Smooth muscle cell of the brain vasculature (primary cell): Measurements from ENCODE around the gene TP53AIP1.

Experiments used
- DNase-seq: peaks from one replicate; pipeline ENCODE4 v3.0.0-alpha.2; 2012; ENCODE audit warnings: low read depth, low spot score

The TP53AIP1 gene, protein sequence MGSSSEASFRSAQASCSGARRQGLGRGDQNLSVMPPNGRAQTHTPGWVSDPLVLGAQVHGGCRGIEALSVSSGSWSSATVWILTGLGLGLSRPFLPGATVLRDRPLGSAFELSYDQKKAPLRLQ

DNA sequence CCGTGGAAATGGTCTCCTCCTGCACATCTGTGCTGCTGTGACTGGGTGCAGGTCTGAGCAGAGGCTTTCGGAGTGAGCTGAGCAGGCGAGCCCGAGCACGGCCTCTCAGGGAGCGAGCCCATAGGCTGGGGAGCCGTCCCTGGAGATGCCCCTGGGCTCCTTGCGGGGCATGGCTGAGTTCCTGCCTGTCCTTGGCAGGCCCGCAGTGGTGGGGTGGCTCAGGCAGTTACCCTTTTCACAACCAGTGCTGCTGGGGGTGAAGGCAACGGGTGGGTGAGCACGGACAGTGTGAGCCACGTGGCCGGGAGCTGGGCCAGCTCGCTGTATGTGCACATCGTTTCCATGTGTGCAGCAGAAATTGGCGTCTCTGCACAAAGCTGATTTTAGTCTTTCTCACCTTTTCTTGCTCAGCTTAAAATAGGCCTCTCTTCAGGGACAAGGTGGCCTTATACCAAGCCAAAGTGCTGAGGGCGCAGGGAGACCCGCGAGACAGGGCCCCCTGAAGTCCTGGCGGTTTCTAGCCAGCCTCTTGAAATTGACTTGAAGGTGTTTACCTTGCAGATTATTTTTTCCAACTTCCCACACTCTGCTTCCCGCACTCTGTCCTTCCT, at the start of gene TP53AIP1:
TSS of gene TP53AIP1 (minus strand) at position 55 of the 611 bp plus-strand sequence. CDS start 5,053 bp downstream, outside the sequence.
- DNase-seq: no peak

DNA sequence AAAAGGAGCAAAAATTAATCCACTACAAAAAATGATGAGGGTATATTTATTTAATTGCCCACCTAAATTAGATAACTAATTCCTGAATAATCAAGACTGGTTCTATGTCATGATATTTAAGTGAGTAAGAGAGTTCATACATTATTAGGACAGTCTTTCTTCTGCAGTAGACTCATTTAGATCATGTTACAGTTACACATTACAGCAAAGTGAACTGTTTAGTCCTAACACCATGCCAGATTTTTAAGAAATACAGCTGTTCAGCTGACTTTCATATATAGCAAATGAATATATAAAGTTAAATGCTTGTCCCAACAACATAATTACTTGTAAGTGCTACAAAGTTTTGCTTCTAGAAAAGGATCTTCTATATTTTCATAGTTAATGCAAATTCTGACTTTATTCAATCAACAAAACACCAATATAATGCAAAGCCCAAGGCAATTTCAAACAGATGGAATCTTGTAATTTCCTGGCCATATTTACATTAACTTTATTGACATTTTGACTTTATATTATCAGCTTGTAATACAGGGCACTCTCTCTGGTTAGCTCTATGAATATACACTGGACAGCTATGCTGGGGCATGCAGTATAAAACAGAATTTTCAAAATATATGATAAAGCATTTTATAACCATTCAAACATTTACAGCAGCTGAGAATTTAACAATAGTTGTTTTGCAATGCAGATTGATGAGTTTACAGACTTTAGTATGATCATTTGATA, 45.7 kb upstream of the TP53AIP1 start:
- DNase-seq: no peak

DNA sequence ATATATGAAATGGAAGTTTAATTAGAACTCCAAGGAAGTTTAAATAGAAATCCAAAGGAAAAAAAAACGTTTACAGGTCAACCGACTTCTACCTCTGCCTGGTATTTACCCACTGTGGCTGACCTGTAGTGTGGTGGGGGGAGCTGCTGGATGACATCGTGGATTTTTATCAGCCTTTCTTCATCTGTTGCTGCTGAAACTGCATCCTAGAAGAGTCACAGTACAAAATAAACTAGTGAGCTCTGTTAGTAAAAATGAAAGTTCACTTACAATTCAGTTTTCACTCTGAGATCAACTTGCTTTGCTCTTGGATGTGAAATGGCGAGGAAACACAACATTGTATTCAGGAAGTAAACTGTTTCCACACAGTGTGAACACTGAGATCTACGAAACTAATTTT, 43.2 kb upstream of the TP53AIP1 start:
- no peak for DNase-seq

DNA sequence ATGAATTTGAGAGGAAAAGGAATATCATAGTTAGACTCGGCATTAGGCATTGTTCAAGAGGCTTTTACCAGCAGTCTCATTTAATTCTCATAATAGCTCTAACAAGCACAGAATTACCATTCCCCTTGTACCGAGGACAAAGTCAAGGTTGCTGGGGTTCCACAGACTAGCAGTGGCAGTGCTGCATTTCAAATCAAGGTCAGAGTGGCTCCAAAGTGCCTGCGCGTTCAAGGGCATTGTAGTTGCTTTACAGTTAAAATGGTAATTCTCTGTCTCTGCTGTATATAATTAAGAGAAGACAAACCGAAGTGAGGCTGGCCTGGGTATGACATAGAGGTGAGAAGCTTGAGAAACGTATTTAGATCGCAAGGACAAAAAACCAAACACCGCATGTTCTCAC, 40.4 kb upstream of the TP53AIP1 start:
- DNase-seq: no peak

DNA sequence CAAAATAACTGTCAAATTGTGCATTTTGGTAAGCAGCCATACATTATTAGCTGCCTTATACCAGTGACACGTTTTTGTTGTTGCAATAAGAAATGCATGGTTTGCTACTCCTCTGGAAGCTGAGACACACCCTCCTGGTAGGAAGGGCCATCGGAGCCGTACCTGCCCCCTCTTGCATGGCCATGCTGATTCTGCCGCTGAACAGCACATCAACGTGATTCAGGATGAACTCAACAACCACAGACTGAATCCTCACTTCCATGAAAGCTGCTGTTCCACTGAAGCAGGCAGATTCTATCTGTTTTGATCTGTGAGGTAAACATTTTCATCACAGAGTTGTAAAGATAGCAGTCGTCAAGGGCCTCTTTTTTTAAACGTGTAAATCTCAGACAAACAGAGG, 38.6 kb upstream of the TP53AIP1 start:
- no peak for DNase-seq

DNA sequence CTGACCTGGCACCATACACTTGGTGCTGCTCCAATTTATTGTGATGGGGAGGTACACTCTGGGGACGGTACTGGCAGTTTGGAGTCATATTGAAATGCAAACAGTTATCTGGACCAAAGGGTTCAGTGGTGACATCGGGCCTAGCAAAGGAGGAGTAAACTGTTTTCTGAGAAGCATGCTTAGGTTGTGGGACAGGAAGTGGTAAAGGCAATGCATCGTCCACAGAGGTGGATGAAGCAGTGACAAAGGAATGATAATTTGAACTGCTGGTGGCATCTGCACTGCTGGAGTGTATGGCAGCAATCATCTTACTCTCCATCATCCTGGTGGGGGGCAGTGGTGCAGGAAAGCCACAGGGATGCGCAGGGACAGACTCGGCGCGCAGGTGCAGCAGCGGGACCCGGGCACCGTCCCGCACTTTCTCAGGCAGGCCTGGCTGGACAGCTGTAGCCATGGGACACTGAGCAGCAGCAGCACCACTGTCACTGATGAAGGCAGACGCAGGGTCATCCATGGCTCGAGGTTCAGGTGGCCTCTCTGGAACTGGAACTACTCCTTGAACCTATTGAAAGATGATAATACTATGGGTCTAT, 28.0 kb upstream of the TP53AIP1 start:
- no peak for DNase-seq

DNA sequence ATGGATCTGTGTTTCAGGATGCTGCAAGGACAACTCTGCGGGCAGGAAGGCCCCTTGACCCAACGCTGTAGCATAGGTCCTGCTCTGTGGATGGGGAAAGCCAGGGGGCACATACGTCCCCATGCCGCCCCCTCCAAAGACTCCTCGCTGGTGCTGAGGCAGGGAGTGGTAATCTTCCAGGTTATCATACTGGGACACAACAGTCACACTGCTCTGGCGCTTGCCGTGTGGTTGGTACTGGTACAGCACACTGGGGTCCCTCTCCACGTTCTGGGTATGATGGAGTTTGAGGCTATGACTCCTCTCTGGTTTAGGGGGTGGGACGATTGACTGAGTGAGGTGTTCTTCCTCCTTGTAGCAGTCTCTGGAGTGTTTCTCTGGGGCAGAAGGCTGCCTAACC, 26.2 kb upstream of the TP53AIP1 start:
- no peak for DNase-seq

DNA sequence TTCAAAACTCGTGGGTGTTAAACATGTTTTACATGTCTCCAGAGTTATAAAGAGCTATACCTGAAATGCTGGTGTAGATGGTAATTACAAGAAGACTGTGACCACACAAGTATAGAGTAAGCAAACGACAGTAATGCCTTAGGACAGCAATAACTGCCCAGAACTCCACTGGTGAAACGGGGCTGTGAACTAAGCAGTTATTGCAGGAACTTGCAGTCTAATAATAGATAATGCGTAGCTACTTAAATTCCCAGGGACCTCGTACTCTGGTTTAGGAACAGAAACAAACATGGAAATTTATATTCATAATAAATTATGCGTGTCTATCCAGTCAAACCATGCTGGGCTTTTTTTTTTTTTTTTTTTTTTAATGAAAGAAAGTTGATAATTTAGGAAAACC, 24.9 kb upstream of the TP53AIP1 start:
- no peak for DNase-seq

DNA sequence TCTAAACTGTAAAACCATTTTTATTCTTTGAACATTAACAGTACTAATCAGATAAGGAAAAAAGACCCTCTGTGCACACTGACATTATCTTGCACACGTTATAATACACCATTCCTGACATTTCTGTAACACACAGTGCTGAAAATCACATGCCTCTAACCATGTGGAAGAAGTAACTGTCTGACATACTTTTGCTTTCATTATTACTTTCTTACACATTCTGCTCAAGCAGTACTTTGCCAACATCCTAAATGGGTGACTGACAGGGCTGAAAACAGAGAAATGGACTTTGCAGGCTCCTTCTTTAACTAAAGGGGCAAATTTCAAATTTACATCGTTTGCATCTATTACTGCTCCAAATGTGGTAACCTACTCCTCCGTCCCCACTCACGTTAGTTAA, 22.8 kb upstream of the TP53AIP1 start:
- DNase-seq: no peak

DNA sequence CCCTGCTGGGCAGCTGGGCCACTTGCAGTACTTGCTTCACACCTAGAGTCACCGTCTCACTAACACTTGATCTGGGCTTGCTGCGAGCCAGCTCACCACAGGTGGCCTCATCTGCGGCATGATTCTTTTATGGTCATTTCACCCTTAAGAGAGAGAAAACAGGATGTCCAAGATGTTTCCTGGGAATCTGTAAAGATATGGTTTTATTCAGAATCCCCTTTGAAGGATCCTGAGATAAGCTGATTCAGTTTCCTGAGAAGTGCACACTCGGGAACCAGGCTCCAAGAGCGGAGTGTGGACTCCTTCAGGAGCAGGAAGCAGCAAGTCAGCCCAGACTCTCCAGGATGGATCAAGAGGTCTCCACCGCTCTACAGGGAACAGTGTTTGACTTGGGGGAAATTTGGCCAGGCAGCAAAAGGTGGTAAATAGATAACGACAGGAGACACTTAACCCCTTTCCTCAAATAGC, 21.8 kb upstream of the TP53AIP1 start:
- DNase-seq: no peak

DNA sequence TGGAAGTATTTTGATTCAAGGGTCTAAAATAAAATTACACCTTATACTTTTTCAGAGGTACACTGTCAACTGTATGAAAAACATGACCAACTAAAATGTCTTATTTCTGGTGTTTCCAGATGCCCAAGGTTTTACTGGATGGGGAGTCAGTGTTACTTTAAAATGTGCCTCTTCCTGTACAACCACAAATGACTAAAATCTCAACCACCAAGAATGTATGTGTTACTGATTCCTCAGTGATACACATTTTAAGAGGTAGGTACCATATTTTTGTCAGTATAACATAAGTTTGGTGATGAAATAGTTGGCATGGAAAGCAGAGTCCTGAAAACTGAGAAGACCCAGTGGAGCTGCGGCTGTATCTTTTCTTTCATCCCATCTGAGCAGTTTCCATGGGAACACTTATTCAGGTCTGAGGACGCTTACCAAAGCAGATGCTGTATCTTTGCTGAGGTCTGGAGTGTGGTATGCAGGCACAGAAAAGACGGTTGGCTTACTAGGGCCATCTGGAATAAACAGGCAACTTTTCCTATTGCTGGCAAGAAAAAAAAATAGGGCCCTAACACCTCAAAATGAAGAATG, 21.2 kb upstream of the TP53AIP1 start:
- DNase-seq: no peak

DNA sequence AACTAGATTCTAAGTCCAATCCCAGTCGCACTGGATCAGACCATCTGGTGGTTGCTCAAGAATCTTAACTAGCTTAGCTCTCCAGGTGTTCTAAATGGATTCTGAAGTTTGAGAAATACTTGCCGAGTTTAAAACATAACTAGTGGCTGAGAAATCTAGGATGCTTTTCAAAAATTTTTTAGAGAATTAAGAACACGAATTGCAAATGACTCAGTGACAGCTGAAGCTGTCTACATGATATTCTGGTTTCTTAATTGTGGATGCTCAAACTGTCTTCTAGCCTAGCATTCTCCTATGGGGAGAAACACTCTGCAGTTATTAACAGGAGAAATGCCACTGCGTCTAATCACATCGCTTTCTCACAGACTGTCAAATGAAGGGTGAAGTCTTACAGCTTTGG, 20.2 kb upstream of the TP53AIP1 start:
- no peak for DNase-seq

DNA sequence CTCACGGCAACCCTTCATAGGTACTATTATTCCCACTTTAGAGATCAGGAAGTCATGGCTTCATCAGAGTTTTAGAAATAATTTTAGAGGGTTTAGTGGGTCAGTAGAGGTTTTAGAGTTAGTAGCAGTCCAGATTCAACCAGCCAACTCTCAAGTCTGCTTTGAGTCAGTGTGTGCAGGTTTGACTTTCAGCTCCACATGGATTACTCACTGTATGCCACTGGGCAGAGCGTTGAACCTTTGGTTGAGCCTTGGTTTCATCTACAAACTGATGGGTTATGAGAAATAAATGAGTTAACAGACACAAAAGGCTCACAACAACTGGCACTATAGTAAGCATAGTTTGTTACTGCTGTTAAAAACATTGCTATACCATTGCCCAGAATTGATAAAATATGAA, 19.0 kb upstream of the TP53AIP1 start:
- DNase-seq: no peak

DNA sequence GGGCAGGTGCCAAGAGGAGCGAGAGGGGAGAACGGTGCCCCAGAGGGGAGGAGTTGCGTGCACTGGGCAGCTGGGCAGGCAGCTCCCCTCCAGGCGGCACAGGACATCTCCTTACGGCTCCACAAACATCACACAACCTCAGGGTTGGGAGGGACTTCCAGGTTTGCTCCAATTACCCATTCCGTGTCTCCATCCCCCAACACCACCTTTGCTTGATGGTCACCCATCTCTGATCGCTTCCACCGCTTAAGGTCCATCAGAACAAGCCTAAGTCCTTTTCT, 14.5 kb upstream of the TP53AIP1 start:
- no peak for DNase-seq

DNA sequence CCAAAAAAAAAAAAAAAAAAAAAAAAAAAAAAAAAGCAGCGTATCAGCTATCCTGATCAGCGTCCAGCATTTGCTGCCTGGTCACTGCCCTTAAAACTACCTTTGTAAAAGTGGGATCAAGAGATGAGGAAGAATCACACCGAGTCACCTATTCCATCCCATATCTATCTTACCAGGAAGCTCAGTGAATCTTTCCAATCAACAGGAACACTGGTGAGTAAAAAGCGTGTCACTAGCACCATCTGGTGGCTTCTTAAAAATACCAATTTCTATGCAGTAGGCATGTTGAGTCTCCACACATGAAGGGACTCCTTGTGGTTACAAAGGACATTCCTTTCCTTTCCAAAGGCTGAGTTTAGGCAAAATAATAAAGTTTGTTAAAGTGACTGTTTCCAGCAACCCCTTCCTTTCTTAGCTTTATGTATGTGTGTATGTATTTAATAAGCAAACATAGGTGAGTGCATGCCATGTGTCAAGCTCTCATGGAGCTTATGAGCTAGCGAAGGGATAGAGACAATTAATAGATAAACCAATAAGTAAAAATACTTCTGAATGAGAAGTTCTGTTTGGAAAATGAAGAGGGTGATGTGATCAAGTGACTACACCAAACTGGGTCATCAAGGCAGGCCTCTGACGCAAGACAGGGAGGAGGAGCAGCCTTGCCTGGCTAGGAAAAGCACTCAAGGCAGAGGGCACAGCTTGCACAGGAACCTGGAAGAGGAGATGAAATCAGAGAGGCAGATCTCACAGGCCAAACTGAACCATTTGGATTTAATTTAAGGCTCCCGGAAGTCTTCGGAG, 13.9 kb upstream of the TP53AIP1 start:
- peak; percentile 43 for DNase-seq

DNA sequence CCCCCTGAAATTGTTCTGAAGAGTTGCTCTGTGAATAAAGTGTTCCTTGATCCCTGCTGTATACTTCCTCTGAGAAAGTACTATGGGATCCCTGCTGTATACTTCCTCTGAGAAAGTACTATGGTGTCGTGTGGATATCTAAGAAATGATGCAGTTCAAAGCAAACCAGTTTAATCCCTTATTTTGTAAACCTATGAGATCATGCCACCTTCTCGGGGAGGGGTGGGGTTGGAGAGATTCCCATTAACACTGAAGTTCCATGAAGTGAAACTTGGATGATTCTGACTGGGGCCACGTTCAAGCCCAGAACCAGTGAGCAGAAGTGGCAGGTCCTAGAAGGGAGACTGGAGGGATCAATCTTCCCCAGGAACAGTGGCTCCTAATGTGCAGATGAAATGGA, 13.0 kb upstream of the TP53AIP1 start:
- no peak for DNase-seq

DNA sequence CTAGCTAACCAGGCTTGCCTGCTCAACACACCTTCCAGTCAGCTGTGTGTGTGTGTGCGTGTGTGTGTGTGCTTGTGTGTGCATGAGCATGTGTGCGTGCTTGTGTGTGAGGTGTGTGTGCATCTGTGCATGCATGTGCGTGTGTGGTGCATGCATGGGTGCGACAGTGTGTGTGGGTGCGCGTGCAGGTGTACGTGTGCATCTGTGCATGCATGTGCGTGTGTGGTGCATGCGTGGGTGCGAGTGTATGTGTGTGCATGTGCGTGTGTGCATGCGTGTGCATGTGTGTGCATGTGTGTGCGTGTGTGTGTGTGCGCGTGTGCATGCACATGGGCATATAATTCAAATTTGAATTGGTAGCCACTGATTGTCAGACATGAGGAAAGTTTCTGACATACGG, 10.5 kb upstream of the TP53AIP1 start:
- DNase-seq: no peak

DNA sequence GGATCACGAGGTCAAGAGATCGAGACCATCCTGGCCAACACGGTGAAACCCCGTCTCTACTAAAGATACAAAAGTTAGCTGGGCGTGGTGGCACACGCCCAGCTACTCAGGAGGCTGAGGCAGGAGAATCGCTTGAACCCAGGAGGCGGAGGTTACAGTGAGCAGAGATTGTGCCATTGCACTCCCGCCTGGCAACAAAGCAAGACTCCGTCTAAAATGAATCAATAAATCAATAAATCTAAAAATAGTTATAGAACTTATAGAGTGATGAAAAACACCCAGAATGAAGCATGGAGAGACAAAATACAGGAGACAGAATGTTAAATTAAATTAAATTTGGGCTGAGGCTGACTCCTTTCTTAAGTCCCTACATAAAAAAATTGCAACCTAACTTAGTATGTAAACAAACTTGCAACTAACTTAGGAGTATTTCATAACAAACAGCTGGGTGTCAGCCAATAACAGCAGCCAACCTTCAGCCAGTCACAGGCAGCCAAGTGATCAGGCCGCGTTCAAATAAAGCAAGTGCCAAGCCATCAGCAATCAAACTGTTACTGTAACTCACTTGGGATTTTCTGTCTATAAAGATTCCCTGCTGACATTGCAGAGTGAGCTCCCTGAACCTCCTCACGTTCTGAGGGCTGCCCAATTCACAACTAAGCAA, 7.3 kb upstream of the TP53AIP1 start:
- DNase-seq: no peak

DNA sequence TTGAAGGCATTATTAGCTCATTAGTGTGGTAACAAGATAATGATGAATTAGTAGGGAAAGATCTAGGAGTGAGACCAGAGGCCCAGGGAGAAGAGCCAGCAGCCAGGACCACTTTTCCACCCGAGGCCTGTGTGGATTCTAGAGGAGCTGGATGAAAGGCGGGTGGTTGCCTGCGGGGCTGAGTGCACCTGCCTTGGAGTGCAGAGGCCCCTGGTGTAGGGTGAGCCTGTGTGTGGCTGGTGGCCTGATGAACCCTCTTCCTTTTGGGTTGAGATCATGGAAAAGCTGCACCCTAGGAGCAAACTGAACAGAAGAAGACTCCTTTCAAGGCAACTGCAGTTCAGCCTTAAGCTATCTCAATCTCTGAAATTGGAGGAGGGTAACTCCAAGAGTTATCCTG, 5.9 kb upstream of the TP53AIP1 start:
- no peak for DNase-seq

DNA sequence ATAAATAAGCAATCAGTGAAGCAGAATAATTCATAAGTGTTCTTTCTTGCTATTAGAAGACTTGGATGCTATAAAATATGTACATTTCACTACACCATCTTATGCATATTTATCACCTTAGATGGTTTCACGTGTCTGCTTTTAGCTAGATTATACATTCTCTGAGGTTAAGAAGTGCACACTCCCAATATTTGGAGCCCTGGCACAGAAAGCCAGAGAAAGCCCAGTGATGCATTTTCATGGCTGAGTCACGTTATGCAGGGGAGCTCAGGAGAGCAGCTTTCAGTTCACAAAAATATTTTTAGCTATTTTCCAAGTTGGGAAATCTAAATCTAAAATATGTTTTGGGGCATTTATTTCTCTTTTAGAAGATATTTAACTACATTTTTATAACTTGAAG, 5.1 kb upstream of the TP53AIP1 start:
- DNase-seq: no peak

DNA sequence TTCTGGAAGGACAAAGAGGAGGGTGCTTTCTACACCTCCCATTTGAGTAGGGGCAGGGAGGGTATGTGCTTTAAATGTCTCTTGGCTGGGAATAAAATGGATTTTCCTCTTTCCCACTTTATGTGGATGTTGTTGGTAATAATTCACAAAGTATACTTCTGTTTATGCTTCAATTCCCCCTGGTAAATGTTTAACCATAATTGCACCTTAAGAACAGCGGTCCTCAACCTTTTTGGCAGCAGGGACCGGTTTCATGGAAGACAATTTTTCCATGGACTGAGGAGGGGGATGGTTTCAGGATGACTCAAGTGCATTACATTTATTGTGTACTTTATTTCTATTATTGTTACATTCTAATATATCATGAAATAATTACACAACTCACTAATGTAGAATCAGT, 4.0 kb upstream of the TP53AIP1 start:
- no peak for DNase-seq
